Common myeloid progenitor, CD34-positive (primary cell): ENCODE data around the gene WDR54.
"Not testable (repeated sequence)": the region's sequence is repeated elsewhere in the genome, so short reads cannot be mapped to it uniquely, and the experiment has no call there.

ENCODE experiments used
- CTCF ChIA-PET: fragments of 350-600 bp; sonication (Branson Sonifier 250); formaldehyde crosslinking; loops from one replicate; lab custom pipeline; 2021; ENCODE audit warnings: antibody characterized with exemption; lab: Charles Lee
- POLR2A ChIA-PET: fragments of 350-600 bp; sonication (Branson Sonifier 250); formaldehyde crosslinking; loops from one replicate; lab custom pipeline; 2021; ENCODE audit warnings: antibody characterized with exemption; lab: Charles Lee
- DNase-seq, 3 donors: peaks; one replicate each; pipeline versions ENCODE4 v3.0.0 to v3.0.0-alpha.2; 2013
- H3K27ac ChIP-seq, 2 experiments: 1 replicate in 1 of 2; 2 replicates in 1 of 2; pipeline ENCODE4 v1.7.0; 2013; ENCODE audit warnings: inconsistent platforms in 2 of 2, low read length in 2 of 2, mild to moderate bottlenecking in 2 of 2, low read depth in 1 of 2, moderate library complexity in 1 of 2; ENCODE audit not compliant: severe bottlenecking in 2 of 2, insufficient read depth in 1 of 2, poor library complexity in 1 of 2
- H3K27me3 ChIP-seq, 5 experiments: replicated peaks in 2 of 5; 1 replicate in 3 of 5; 2 replicates in 2 of 5; pipeline versions ENCODE4 v1.6.1 to v1.7.0; 2013; ENCODE audit warnings: low read length in 4 of 5, mild to moderate bottlenecking in 2 of 5, moderate library complexity in 2 of 5, inconsistent platforms in 1 of 5; ENCODE audit not compliant: insufficient read depth in 5 of 5, control insufficient read depth in 4 of 5
- H3K36me3 ChIP-seq, 4 experiments: 1 replicate in 2 of 4; 2 replicates in 2 of 4; pipeline versions ENCODE4 v1.6.1 to v1.7.0; 2013; ENCODE audit warnings: low read length in 3 of 4, control low read depth in 1 of 4, mild to moderate bottlenecking in 1 of 4; ENCODE audit not compliant: control insufficient read depth in 4 of 4, insufficient read depth in 4 of 4
- H3K4me1 ChIP-seq, 4 experiments: 1 replicate in 3 of 4; 2 replicates in 1 of 4; pipeline versions ENCODE4 v1.6.1 to v1.7.1; 2013; ENCODE audit warnings: low read length in 3 of 4, mild to moderate bottlenecking in 3 of 4, control low read depth in 1 of 4, inconsistent platforms in 1 of 4, moderate library complexity in 1 of 4; ENCODE audit not compliant: control insufficient read depth in 4 of 4, insufficient read depth in 4 of 4; ENCODE audit errors: control extremely low read depth in 1 of 4
- H3K4me3 ChIP-seq, 7 experiments: 1 replicate in 4 of 7; 2 replicates in 3 of 7; pipeline versions ENCODE4 v1.5.1 to v1.7.0; 2013; ENCODE audit warnings: mild to moderate bottlenecking in 7 of 7, low read length in 6 of 7, moderate library complexity in 6 of 7, inconsistent platforms in 2 of 7, low read depth in 2 of 7, control low read depth in 1 of 7; ENCODE audit not compliant: insufficient read depth in 4 of 7, control insufficient read depth in 1 of 7; ENCODE audit errors: extremely low read depth in 1 of 7
- H3K9me3 ChIP-seq, 5 experiments: 1 replicate in 4 of 5; 2 replicates in 1 of 5; pipeline versions ENCODE4 v1.6.1 to v1.7.1; 2013; ENCODE audit warnings: low read length in 4 of 5, mild to moderate bottlenecking in 2 of 5, inconsistent platforms in 1 of 5, low read depth in 1 of 5, moderate library complexity in 1 of 5; ENCODE audit not compliant: control insufficient read depth in 4 of 5, insufficient read depth in 2 of 5; ENCODE audit errors: control extremely low read depth in 1 of 5
- WGBS: methylation state at CpG from one replicate; pipeline ENCODE4 v1.1.5; 2013; ENCODE audit not compliant: insufficient coverage; 5-methylcytosine and 5-hydroxymethylcytosine counted together

Gene WDR54

GRCh38 chr2:74419345-74419744 lies 2.2 kb upstream of the WDR54 start:
- Histone ChIP-seq H3K27ac (no peak overlapping the region), H3K4me3 (no peak overlapping the region), H3K9me3 (no peaks in the 10 kb centered on the region), H3K36me3 (no peaks in the 10 kb centered on the region), H3K4me1 (peaks cover 0 to 32% (median 29%) of the 10 kb centered on the region in 4 experiments), H3K27me3 (peaks cover 0 to 7% (median 0%) of the 10 kb centered on the region in 5 experiments)
- no peak for DNase-seq
- ChIA-PET CTCF (interaction anchor here (1.7 kb wide), 1 partner anchor 21 kb away, joined by 4 read pairs; no protein-coding TSS in a partner anchor), POLR2A (no interaction called here)
- no CpG with 5 or more reads among the region's 1 CpG for WGBS

DNA sequence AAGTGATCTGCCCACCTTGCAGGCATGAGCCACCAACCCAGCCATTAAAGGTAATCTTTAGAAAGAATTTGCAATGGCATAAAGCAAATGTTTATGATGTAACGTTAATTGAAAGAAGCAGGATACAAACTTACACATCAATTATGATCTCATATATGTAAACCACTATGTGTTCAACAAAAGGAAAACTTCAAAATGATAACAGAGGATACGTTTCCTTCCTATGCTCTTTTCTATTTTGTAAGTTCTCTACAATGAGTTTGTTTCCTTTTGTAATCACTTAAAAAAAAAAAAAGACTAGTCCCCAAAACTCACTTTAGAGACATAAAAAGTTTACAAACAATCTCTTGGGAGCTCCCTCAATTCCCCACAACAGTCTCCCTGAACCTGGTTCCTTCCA lies 1.5 kb upstream of the WDR54 start:
- CTCF ChIA-PET: interaction anchor here (1.2 kb wide), 1 partner anchor 12 kb away, joined by 3 read pairs; no protein-coding TSS in a partner anchor
- H3K4me1 ChIP-seq: peaks cover 0 to 26% (median 24%) of the 10 kb centered on the region in 4 experiments
- H3K4me3 ChIP-seq: no peak overlapping the region
- no peaks in the 10 kb centered on the region for H3K9me3 ChIP-seq
- POLR2A ChIA-PET: no interaction called here
- H3K27ac ChIP-seq: no peak overlapping the region
- WGBS: no CpG with 5 or more reads among the region's 2 CpGs
- no peak for DNase-seq
- H3K27me3 ChIP-seq: peaks cover 0 to 7% (median 0%) of the 10 kb centered on the region in 5 experiments
- H3K36me3 ChIP-seq: peaks cover 0 to 6% (median 2%) of the 10 kb centered on the region in 4 experiments

- Histone ChIP-seq H3K27ac (peak overlapping the region in 1 of 2 experiments; percentile 80), H3K4me3 (peak overlapping the region in 5 of 7 experiments; percentile 68 to 92 (median 83)), H3K4me1 (peaks cover 0 to 20% (median 18%) of the 10 kb centered on the region in 4 experiments), H3K36me3 (peaks cover 0 to 11% (median 6%) of the 10 kb centered on the region in 4 experiments)
- not testable (repeated sequence) for H3K9me3 ChIP-seq, DNase-seq, H3K27me3 ChIP-seq
- WGBS: 82% methylated on average over 17 of the region's 19 CpGs
- POLR2A ChIA-PET: interaction anchor here (0.7 to 1.7 kb wide), 2 partner anchors 37 to 168 kb away, joined by 4 to 6 read pairs; partner anchors contain the start of gene WBP1
- CTCF ChIA-PET: interaction anchor here (0.7 to 1.3 kb wide), 6 partner anchors 11 to 36 kb away, joined by 3 to 4 read pairs (median 3); partner anchors contain the start of gene INO80B
These were observed 957 bp upstream of the WDR54 start for GRCh38 chr2:74420443-74421103.

DNA sequence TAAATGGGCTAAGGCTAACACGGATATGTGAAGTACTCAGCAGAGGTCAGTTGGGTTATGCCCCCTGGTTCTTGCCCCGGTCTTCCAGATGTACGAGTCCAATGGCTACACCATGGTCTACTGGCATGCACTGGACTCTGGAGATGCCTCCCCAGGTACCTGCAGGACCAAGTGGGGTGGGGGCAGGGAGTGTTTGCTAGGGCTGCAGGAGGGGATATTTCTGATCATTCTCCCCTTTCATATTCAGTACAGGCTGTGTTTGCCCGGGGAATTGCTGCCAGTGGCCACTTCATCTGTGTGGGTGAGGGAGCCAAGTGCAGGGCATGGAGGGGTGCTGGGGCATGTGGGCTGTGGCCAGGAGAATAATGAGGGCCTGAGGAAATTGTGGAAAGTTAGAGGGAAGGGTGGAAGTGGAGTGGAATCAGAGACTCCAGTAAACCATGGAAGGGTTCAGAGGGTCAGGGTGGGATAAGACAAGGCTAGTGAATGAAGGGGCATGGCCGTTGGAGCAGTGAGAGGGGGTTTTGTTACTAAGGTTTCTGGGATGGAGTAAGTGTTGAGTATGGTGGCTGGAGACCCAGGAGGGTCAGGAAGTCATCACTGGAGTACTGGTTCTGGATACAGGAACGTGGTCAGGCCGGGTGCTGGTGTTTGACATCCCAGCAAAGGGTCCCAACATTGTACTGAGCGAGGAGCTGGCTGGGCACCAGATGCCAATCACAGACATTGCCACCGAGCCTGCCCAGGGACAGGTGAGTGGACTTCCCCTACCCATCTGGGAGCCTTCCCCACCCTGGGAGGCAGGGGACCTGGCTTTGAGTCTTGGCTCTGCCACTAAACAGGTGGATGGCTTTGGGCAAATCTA lies 1.9 kb downstream of the WDR54 start:
- ChIA-PET POLR2A (no interaction called here), CTCF (interaction anchor here (0.9 to 1.3 kb wide), 4 partner anchors 16 to 41 kb away, joined by 3 read pairs; no protein-coding TSS in a partner anchor)
- Histone ChIP-seq H3K36me3 (peaks cover 0 to 40% (median 22%) of the 10 kb centered on the region in 4 experiments), H3K4me3 (no peak overlapping the region), H3K27ac (no peak overlapping the region), H3K9me3 (no peaks in the 10 kb centered on the region), H3K27me3 (no peaks in the 10 kb centered on the region), H3K4me1 (peaks cover 0 to 19% (median 13%) of the 10 kb centered on the region in 4 experiments)
- WGBS: 88% methylated on average over 4 of the region's 9 CpGs
- no peak for DNase-seq

GRCh38 chr2:74424139-74424992 lies 2.8 kb downstream of the WDR54 start:
- Histone ChIP-seq H3K36me3 (peaks cover 2 to 49% (median 31%) of the 10 kb centered on the region in 4 experiments), H3K4me3 (no peak overlapping the region), H3K27me3 (no peaks in the 10 kb centered on the region), H3K9me3 (no peaks in the 10 kb centered on the region), H3K4me1 (peaks cover 0 to 19% (median 13%) of the 10 kb centered on the region in 4 experiments), H3K27ac (no peak overlapping the region)
- WGBS: 80% methylated on average over 1 of the region's 5 CpGs
- no peak for DNase-seq
- ChIA-PET POLR2A (no interaction called here), CTCF (interaction anchor here (0.6 to 1.1 kb wide), 5 partner anchors 16 to 40 kb away, joined by 3 read pairs; no protein-coding TSS in a partner anchor)

- Histone ChIP-seq H3K4me1 (peaks cover 0 to 19% (median 13%) of the 10 kb centered on the region in 4 experiments), H3K4me3 (no peak overlapping the region), H3K9me3 (no peaks in the 10 kb centered on the region), H3K27ac (no peak overlapping the region), H3K36me3 (peaks cover 2 to 55% (median 38%) of the 10 kb centered on the region in 4 experiments), H3K27me3 (no peaks in the 10 kb centered on the region)
- no peak for DNase-seq
- ChIA-PET POLR2A (no interaction called here), CTCF (interaction anchor here (0.6 to 1.0 kb wide), 3 partner anchors 12 to 22 kb away, joined by 3 read pairs; no protein-coding TSS in a partner anchor)
- WGBS: 95% methylated on average over 5 of the region's 5 CpGs
These were observed 3.5 kb downstream of the WDR54 start for GRCh38 chr2:74424995-74425406.
